ENCODE measurements around the gene UVRAG.

- TF ChIP-seq CTCF (IDR thresholded peaks at IDR 0.05) = no peak
- TF ChIP-seq POLR2A (IDR thresholded peaks at IDR 0.05) = no peak
Observed at GRCh38 chr11:76160856-76161255, 345.8 kb downstream of the UVRAG start.
